Measurements from ENCODE around the gene CCM2. TPM values are rescaled to one million over a fixed set of nuclear protein-coding genes. Genes with fewer than 3 reads are reported as not detected.
A peak's percentile ranks its signal among the peaks of the same experiment; 100 is the strongest.

Gene CCM2
- total RNA-seq, 1 experiment from 2014 or later, result 26.2 TPM

DNA sequence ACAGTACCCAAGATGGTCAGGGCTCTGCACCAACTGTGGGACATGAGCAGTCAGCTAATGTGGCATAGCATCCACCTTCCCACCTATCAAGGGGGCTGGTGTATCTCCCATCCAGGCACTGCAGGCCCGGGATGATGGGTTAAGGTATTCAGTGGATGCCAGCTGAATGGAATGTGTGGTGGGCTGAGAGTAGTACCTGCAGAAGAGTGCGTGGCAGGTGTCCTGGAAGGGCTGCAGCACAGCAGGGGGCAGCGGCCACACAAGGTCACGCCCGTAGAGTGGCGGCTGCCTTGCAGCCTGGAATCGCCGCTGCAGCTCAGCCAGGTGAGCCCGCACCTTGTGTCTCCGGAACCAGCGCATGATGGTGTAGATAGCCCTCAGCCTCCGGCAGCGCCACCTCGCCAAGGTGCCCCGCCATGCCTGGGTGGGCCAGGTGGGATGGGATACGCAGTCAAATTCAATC is 34.5 kb upstream of the CCM2 start:
- DNase-seq, result no peak
- H3K4me1 ChIP-seq, result no peaks in the 10 kb centered on the region; the same call in 1 of the 2 replicates

DNA sequence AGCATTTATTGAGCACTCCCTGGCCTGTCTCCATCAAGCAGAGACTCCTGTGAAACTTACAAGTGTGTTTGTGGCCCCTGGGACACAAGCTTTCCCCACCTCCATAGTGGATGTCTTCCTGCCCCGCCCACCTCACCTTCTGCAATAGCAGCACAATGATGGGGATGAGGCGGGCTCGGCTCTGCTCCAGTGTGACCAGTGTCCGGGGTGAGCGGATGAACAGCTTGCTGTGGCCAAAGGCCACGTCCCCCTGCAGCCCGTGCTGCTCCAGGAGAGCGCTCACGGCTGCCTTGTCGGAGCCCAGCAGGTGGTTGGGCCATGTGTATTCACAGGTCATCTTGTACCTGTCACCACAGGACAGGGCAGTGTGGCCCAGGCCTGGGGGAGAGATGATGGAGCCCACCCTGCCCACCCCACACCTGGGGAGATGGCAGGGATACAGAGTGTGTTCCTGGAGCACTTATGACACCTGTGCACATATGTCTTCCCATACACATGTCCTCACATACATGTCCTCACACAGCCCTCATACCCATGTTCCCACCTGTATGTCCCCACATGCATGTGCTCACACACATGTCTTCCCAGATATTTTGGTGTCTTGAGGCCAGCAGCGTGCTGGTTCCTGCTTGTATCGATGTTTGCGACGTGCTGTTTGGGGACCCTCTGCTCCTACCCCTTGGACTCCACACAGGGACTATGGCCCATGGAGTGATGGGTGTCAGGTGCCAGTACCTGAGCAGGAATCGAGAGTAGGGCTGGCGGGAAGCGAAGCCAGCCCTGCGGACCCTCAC is 33.9 kb upstream of the CCM2 start:
- Histone ChIP-seq H3K36me3 (no peaks in the 10 kb centered on the region), H3K9me3 (replicated peaks) (no peaks in the 10 kb centered on the region), H3K27ac (no peak overlapping the region), H3K4me3 (no peak overlapping the region), H3K4me1 (no peaks in the 10 kb centered on the region; the same call in 1 of the 2 replicates), H3K27me3 (no peaks in the 10 kb centered on the region)
- DNase-seq, result no peak

More for the DNA sequence above, 34.5 kb upstream of the CCM2 start:
- Histone ChIP-seq H3K4me3 (no peak overlapping the region), H3K27ac (no peak overlapping the region), H3K27me3 (no peaks in the 10 kb centered on the region), H3K36me3 (no peaks in the 10 kb centered on the region), H3K9me3 (replicated peaks) (no peaks in the 10 kb centered on the region)

DNA sequence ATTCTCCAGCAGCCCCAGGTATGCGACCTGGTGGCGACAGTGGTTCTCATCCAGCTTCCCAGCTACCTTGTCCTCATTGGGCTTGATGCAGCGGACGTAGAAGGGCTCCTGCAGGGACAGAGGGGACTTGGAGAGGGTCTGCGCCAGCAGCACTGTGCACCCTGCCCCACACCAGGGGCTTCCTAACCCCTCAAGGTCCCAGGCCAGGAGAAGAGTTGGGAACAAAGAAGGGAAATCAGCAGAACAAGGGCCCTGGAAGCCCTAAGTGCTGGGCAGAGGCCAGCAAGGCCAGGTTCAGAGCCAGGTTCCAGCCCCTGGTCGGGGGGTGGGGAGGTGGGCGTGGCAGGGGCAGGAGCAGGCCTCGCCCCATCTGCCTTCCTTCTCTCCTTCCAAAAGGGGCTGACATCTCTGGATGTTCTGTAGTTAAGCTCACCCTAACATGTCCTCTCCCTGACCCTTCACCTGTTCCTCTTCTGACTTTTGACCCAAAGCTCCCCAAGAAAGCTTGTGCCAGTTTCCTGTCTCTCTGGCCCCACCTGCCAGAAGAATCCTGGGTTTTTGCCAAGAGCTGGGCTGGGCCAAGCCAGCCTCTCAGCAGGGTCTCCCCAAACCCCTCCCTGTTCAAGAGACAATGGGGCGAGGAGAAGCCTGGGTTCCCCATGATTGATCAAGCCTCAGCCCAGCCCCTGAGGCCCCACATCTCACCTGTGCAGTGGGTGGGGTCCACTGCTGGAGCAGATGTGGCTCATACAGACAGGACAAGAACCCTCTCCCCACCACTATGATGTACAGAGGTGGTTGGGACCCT is 33.1 kb upstream of the CCM2 start:
- Histone ChIP-seq H3K4me1 (no peaks in the 10 kb centered on the region; the same call in 1 of the 2 replicates), H3K27me3 (no peaks in the 10 kb centered on the region), H3K9me3 (replicated peaks) (no peaks in the 10 kb centered on the region), H3K27ac (no peak overlapping the region), H3K36me3 (no peaks in the 10 kb centered on the region), H3K4me3 (no peak overlapping the region)
- no peak for DNase-seq

DNA sequence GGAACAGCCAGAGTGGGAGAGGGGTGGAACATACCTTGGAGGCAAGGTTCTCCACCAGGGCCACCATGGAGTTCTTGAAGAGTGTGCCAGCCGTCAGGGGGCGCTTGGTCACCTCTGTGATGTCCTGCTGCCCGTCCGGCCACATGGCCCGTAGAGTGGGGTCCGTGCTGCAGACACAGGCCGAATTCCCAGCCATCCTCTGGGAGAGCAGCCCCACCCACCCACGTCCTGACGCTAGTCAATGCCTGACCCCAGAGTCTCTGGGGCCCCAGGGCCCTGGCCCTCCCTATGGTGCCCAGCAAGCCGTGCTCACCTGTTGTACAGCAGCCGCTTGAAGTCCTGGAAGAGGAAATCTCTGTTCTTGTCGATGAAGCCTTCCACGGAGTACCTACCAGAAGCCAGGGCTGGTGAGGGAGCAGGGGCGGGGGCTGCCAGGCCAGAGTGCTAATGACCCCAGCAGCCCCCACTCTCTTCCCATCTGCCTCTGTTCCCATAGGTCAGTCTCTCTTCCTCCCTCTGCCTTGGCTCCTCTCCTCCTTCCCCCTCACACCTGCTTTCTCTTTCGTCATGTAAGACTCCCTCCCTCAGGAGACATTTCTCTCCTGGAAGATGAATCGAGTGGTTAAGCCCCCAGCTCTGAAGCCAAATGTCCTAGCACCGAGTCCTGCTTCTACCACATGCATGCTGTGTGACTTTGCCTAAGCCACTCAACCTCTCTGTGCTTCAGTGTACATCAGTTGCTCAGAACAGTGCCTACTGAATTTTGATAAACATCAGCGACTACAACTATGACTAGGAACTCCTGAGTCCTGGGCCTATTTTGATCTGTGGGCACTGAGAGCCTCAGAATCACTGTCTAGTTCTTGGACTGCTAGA is 32.2 kb upstream of the CCM2 start:
- Histone ChIP-seq H3K36me3 (no peaks in the 10 kb centered on the region), H3K9me3 (replicated peaks) (no peaks in the 10 kb centered on the region), H3K27ac (no peak overlapping the region), H3K4me3 (no peak overlapping the region), H3K4me1 (no peaks in the 10 kb centered on the region; the same call in 1 of the 2 replicates), H3K27me3 (no peaks in the 10 kb centered on the region)
- no peak for DNase-seq

DNA sequence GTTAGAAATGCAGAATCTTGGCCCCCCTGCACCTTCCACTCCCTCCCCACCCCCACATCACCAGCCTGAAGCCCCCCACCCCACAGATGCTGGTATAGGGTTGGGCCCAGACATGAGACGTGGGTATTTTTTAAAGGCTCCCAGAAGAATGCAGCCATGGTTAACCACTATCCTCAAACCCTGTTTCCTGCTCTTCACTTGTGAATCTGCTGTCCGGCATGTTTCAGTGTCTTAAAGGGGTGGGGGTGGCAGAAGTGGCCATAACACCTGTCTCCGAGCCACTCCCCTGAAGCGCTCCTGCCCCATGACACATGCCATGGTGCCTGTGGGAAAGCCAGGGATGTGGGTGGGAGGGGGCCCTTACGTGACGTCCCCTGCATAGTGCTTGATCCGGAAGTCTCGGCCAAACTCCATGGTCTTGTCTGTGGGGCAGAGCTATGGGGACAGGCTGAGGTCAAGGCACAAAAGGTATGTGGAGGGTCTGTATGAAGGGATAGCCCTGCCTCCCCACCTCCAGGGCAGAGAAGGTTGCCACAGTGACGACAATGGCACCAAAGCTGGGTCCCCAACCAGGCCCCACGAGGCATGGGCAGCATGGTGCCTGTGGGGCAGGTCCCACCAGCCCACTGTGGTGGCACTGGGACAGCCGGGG is 30.8 kb upstream of the CCM2 start:
- Histone ChIP-seq H3K9me3 (replicated peaks) (no peaks in the 10 kb centered on the region), H3K4me3 (no peak overlapping the region), H3K27ac (no peak overlapping the region), H3K36me3 (no peaks in the 10 kb centered on the region), H3K27me3 (no peaks in the 10 kb centered on the region), H3K4me1 (no peaks in the 10 kb centered on the region; the same call in 1 of the 2 replicates)
- DNase-seq, result no peak

DNA sequence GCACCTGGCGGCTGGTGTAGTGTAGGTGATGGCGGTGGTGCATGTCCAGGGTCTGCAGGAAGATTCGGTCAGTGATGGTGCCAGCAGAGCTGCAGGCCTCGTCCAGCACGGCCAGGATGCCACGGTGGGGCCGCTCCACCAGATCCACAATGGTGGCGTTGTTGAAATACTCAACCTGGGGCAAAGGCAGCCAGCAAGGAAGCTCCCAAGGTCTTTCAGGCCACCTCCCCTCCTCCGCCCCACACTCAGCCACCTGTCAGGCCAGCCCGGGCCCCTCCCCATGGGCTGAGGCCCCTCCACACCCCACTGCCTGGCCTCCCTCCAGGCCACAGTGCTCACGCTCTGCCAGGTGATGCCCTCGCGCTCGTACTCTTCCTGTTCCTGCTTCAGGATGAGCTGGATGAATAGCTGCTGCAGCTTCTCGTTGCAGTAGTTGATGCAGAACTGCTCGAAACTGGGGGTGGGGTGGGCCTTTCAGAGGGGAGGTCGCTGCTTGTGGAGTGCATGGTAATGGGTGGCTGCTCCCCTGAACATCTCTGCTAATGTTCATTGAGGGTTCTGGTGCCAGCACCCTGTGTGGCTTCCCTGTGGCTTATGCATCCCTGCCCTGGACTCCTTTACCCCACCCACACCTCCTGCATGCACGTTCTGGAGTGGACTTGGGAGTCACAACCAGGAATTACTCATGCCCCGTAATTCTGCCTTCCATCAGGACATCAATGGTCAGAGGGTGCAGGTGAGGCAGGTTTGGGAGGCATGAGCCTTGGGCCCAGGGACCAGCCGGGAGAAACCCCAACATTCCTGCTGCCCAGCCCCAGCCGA is 30.1 kb upstream of the CCM2 start:
- H3K9me3 ChIP-seq (replicated peaks), result no peaks in the 10 kb centered on the region
- no peaks in the 10 kb centered on the region for H3K36me3 ChIP-seq
- no peak for DNase-seq
- no peak overlapping the region for H3K4me3 ChIP-seq
- no peak overlapping the region for H3K27ac ChIP-seq
- H3K27me3 ChIP-seq, result no peaks in the 10 kb centered on the region
- H3K4me1 ChIP-seq, result no peaks in the 10 kb centered on the region; the same call in 1 of the 2 replicates

DNA sequence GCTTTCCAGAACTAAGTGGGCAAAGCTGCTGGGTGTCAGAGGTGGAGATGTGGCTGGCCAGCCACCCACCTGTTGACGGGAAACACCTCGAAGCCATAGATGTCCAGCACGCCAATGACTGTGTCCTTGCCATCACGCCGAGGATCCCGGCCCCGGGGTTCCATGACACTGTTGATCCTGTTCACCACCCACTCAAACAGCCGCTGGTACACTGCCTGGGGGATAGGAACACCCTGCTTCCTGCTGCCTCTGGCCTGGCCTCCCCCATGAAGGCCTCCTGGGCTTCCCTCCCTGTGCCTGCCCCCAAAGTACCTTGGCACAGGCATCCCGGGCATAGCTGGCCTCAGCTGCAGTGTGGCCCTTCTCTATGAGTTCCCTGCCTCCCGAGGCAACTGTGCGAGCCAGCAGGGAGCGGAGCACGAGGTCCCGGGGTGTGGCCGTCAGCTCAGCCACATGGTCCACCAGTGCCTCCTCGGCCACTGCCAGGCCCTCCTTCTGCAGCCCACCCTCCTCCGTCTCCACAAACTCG is 29.4 kb upstream of the CCM2 start:
- no peaks in the 10 kb centered on the region for H3K9me3 ChIP-seq (replicated peaks)
- no peak overlapping the region for H3K4me3 ChIP-seq
- no peaks in the 10 kb centered on the region for H3K36me3 ChIP-seq
- H3K27ac ChIP-seq, result no peak overlapping the region
- no peak for DNase-seq
- H3K27me3 ChIP-seq, result no peaks in the 10 kb centered on the region
- H3K4me1 ChIP-seq, result no peaks in the 10 kb centered on the region; the same call in 1 of the 2 replicates

DNA sequence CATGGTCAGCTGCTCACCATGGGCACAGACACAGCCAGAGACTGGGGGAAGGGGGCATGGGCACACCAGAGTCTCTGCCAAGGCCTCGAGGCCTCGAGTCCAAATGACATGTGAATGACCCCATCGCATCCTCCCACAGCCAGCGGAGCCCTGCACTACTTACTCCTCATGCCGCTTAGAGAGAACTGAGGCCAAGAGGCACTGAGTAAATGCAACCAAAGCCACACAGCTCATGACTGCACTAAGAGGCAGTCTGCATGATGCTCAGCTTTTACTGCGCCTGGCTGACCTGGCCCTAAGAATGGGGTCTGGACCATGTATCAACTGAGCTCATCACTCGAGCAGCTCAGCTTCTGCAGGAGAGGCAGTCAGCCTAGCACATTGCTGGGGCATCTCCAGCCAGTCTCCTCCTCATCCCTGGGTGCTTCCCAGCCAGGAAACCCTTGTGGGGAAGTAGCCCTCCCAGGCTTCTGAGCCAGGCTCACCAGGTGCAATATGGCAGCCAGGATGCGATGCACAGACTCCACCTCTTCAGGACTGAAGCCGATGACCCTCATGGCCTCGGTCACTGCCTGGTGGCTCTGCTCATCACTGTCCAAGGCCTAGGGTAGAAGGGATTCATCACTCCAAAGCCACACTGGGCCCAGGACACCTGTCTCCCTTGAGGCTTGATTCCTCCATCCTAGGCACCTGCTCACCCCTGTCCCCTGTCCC is 28.7 kb upstream of the CCM2 start:
- DNase-seq, result no peak
- no peaks in the 10 kb centered on the region for H3K27me3 ChIP-seq
- H3K36me3 ChIP-seq, result no peaks in the 10 kb centered on the region
- no peaks in the 10 kb centered on the region; the same call in 1 of the 2 replicates for H3K4me1 ChIP-seq
- no peaks in the 10 kb centered on the region for H3K9me3 ChIP-seq (replicated peaks)
- no peak overlapping the region for H3K27ac ChIP-seq
- H3K4me3 ChIP-seq, result no peak overlapping the region

DNA sequence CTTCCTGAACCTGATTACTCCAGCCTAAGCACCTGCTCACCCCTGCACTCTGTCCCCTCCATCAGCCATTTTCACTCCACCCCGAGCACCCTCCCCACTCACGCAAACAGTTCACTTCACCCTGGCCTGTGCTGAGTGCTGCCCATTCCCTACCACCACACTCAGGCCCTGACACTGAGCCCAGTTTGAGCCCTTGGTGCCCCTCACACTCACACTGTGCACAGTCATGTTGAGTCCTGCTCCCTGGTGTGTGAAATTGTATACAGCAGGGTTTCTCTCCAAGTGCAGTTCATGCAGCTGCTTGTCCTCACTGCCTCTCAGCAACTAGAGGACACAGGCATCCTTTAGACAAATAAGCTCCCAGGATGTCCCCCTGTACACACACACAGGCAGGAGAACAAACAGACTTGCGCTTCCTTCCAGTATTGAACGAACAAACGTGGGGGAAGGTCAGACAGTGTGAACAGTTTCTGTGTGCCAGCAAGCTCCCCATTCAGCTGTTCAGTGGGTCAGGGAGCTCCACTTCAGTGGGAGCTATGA is 28.0 kb upstream of the CCM2 start:
- DNase-seq, result no peak
- H3K36me3 ChIP-seq, result no peaks in the 10 kb centered on the region
- H3K9me3 ChIP-seq (replicated peaks), result no peaks in the 10 kb centered on the region
- H3K4me3 ChIP-seq, result no peak overlapping the region
- no peak overlapping the region for H3K27ac ChIP-seq
- no peaks in the 10 kb centered on the region; the same call in 1 of the 2 replicates for H3K4me1 ChIP-seq
- H3K27me3 ChIP-seq, result no peaks in the 10 kb centered on the region

DNA sequence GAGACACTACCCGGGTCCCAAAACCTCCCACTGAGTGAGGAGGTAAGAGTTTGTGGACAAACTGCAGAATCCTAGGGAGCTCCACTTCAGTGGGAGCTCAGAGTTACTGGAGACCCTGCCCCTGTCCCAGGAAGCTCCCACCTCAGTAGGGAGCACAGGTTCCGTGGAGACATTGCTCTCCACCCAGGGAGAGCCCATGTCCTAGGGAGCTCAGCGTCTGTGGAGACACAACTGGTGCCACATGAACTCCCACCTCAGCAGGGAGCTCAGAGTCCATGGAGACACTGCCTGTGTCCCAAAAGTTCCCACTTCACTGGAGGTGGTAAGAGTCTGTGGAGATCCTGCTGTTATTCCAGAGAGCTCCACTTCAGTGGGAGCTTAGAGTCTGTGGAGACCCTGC is 27.4 kb upstream of the CCM2 start:
- Histone ChIP-seq H3K27ac (no peak overlapping the region), H3K36me3 (no peaks in the 10 kb centered on the region), H3K4me3 (no peak overlapping the region), H3K9me3 (replicated peaks) (no peaks in the 10 kb centered on the region), H3K27me3 (no peaks in the 10 kb centered on the region), H3K4me1 (no peaks in the 10 kb centered on the region; the same call in 1 of the 2 replicates)
- DNase-seq, result no peak

DNA sequence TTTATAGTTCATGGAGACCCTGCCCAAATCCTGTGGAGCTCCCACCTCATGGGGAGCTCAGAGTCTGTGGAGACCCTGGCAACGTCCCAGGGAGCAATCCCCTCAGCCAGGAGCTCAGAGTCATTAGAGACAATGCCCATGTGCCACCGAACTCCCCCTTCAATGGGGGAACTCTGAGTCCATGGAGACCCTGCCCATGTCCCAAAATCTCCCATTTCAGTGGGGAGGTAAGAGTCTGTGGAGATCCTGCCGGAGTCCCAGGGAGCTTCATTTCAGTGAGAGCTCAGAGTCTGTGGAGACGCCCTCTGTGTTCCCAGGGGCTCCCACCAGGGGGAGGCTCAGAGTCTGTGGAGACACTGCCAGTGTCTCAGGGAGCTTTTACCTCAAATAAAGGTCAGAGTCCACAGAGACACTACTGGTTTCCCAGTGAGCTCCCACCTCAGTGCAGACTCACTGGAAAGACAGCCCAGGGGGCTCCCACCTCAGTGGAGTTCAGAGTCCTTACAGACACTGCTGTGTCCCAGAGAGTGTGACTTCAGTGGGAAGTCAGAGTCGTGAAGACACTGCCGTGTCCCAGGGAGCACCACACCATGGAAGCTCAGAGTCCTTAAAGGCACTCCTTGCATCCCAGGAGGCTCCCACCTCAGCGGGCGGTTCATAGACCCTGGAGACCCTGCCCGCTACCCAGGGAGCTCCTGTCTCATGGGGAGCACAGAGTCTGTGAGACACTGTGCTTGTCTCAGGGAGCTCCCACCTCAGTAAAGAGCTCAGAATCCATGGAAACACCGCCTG is 26.2 kb upstream of the CCM2 start:
- Histone ChIP-seq H3K27ac (no peak overlapping the region), H3K36me3 (no peaks in the 10 kb centered on the region), H3K4me3 (no peak overlapping the region), H3K27me3 (no peaks in the 10 kb centered on the region), H3K9me3 (replicated peaks) (no peaks in the 10 kb centered on the region), H3K4me1 (no peaks in the 10 kb centered on the region)
- peak in 1 of 2 experiments; percentile 52 for DNase-seq

DNA sequence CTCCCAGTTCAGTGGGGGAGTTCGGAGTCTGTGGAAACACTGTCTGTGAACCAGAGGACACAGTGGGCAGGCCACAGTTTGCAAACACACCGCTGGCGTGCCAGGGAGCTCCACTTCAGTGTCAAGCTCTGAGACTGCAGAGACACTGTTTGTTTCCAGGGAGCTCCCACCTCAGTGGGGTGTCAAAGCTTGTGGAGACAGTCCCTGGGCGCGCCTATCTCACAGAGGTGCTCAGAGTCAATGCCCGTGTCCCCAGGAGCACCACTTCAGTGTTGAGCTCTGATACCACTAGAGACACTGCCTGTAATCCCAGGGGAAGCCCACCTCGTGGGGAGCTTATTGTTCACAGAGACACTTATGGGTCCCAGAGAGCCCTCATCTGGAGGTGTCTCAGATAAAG is 25.5 kb upstream of the CCM2 start:
- H3K27me3 ChIP-seq, result no peaks in the 10 kb centered on the region
- no peak overlapping the region for H3K4me3 ChIP-seq
- no peaks in the 10 kb centered on the region for H3K36me3 ChIP-seq
- H3K27ac ChIP-seq, result no peak overlapping the region
- DNase-seq, result no peak
- H3K4me1 ChIP-seq, result no peaks in the 10 kb centered on the region
- no peaks in the 10 kb centered on the region for H3K9me3 ChIP-seq (replicated peaks)
